HepG2 (cell line): ENCODE results near the gene DNAJC1. TPM values are rescaled to one million over a fixed set of nuclear protein-coding genes. Genes with fewer than 3 reads are reported as not detected.

ENCODE experiments used
- ATF7 ChIP-seq, 2 experiments: fragments of 450-650 bp in 1 of 2; sonication (generic) in 1 of 2; formaldehyde crosslinking in 1 of 2; IDR thresholded peaks; 2 replicates each; pipeline versions ENCODE4 v1.4.0 to v1.6.1; 2016 to 2020; ENCODE audit warnings: antibody characterized with exemption in 1 of 2, mild to moderate bottlenecking in 1 of 2, missing genetic modification reagents in 1 of 2
- BHLHE40 ChIP-seq: IDR thresholded peaks from 2 replicates; pipeline ENCODE4 v1.6.1; 2011; ENCODE audit warnings: low read length, improper control_type of control experiment
- BRD4 ChIP-seq: sonication (generic); formaldehyde crosslinking; IDR thresholded peaks from 2 replicates; pipeline ENCODE4 v1.4.0; 2020; ENCODE audit warnings: missing genetic modification reagents
- CENPT ChIP-seq: sonication (generic); formaldehyde crosslinking; IDR thresholded peaks from 2 replicates; pipeline ENCODE4 v1.8.0; 2022; ENCODE audit warnings: low read depth, mild to moderate bottlenecking, moderate library complexity, missing genetic modification reagents
- ESRRA ChIP-seq: sonication (generic); formaldehyde crosslinking; IDR thresholded peaks from 2 replicates; pipeline ENCODE4 v1.5.1; 2020; ENCODE audit warnings: mild to moderate bottlenecking, low read depth, missing genetic modification reagents
- HDAC6 ChIP-seq: fragments of 200-600 bp; sonication (generic); IDR thresholded peaks from 2 replicates; pipeline ENCODE4 v1.7.0; 2017; ENCODE audit warnings: mild to moderate bottlenecking, antibody characterized with exemption, low read length, low read depth
- JDP2 ChIP-seq: sonication (generic); formaldehyde crosslinking; IDR thresholded peaks from 2 replicates; pipeline ENCODE4 v1.8.1; 2022; ENCODE audit warnings: missing genetic modification reagents, borderline replicate concordance
- MATR3 ChIP-seq: sonication (generic); formaldehyde crosslinking; IDR thresholded peaks from 2 replicates; pipeline ENCODE4 v1.4.0; 2020; ENCODE audit warnings: missing genetic modification reagents
- PHF8 ChIP-seq: sonication (generic); formaldehyde crosslinking; IDR thresholded peaks from 2 replicates; pipeline ENCODE4 v1.5.0; 2020; ENCODE audit warnings: missing genetic modification reagents
- RARA ChIP-seq: IDR thresholded peaks from 2 replicates; pipeline ENCODE4 v1.6.1; 2016; ENCODE audit warnings: missing genetic modification reagents, missing compliant biosample characterization
- RFX3 ChIP-seq: IDR thresholded peaks from 2 replicates; pipeline ENCODE4 v1.6.1; 2016; ENCODE audit warnings: missing biosample characterization, missing genetic modification reagents
- RFX5 ChIP-seq: IDR thresholded peaks from 2 replicates; pipeline ENCODE4 v1.6.1; 2011; ENCODE audit warnings: low read depth, low read length, improper control_type of control experiment
- SIX4 ChIP-seq: sonication (generic); formaldehyde crosslinking; IDR thresholded peaks from 2 replicates; pipeline ENCODE4 v1.4.0; 2020; ENCODE audit warnings: missing genetic modification reagents
- SOX6 ChIP-seq, 2 experiments: fragments of 450-650 bp in 1 of 2; sonication (generic) in 1 of 2; formaldehyde crosslinking in 1 of 2; IDR thresholded peaks; 2 replicates each; pipeline versions ENCODE4 v1.4.0 to v1.6.1; 2017 to 2020; ENCODE audit warnings: antibody characterized with exemption in 1 of 2, mild to moderate bottlenecking in 1 of 2, missing genetic modification reagents in 1 of 2
- TERF1 ChIP-seq: sonication (generic); formaldehyde crosslinking; IDR thresholded peaks from 2 replicates; pipeline ENCODE4 v1.8.0; 2022; ENCODE audit warnings: mild to moderate bottlenecking, missing genetic modification reagents, moderate library complexity
- TFDP1 ChIP-seq: IDR thresholded peaks from 2 replicates; pipeline ENCODE4 v1.6.1; 2016; ENCODE audit warnings: missing compliant biosample characterization, missing genetic modification reagents, borderline replicate concordance
- ZFX ChIP-seq: sonication (generic); formaldehyde crosslinking; IDR thresholded peaks from 2 replicates; pipeline ENCODE4 v1.4.0; 2020; ENCODE audit warnings: mild to moderate bottlenecking, low read depth, missing genetic modification reagents, moderate library complexity
- ZFY ChIP-seq: sonication (generic); formaldehyde crosslinking; IDR thresholded peaks from 2 replicates; pipeline ENCODE4 v1.4.0; 2020; ENCODE audit warnings: missing genetic modification reagents
- ZNF3 ChIP-seq: IDR thresholded peaks from 2 replicates; pipeline ENCODE4 v1.7.0; 2017; ENCODE audit warnings: inconsistent platforms
- ZNF720 ChIP-seq: sonication (generic); formaldehyde crosslinking; IDR thresholded peaks from 2 replicates; pipeline ENCODE4 v1.4.0; 2020; ENCODE audit warnings: missing genetic modification reagents
- ZNF737 ChIP-seq: sonication (generic); formaldehyde crosslinking; IDR thresholded peaks from 2 replicates; pipeline ENCODE4 v1.5.0; 2020; ENCODE audit warnings: missing genetic modification reagents, mild to moderate bottlenecking, borderline replicate concordance
- ZNF790 ChIP-seq: sonication (generic); formaldehyde crosslinking; IDR thresholded peaks from 2 replicates; pipeline ENCODE4 v1.8.0; 2022; ENCODE audit warnings: missing genetic modification reagents, mild to moderate bottlenecking, borderline replicate concordance
- ZSCAN30 ChIP-seq: sonication (generic); formaldehyde crosslinking; IDR thresholded peaks from 2 replicates; pipeline ENCODE4 v1.5.0; 2020; ENCODE audit warnings: mild to moderate bottlenecking, missing genetic modification reagents
- polyA plus RNA-seq, 8 experiments: library from polyadenylated mRNA; depleted of rRNA in 3 of 8; stranded (reverse) in 7 of 8; unstranded in 1 of 8; fragments of >200 nt; fragmentation: Illumina TruSeq in 4 of 8; extraction: Trizol in 4 of 8; gene quantifications; 2 replicates each; pipeline versions ENCODE4 v1.2.1 to v1.2.3, GENCODE V29; 2011 to 2016; ENCODE audit warnings: low read depth in 4 of 8, missing spikeins in 1 of 8, mixed read lengths in 1 of 8; ENCODE audit not compliant: insufficient read depth in 1 of 8
- total RNA-seq, 5 experiments: library from RNA; depleted of rRNA; stranded (reverse); fragments of >200 nt; fragmentation: Illumina TruSeq; extraction: Trizol; gene quantifications; 2 replicates each; pipeline ENCODE4 v1.2.3, GENCODE V29; 2016; ENCODE audit warnings: low read depth in 1 of 5
- TF ChIP-seq, protein P1 (sequence below): IDR thresholded peaks from 2 replicates; pipeline ENCODE4 v1.6.1; 2016
- TF ChIP-seq, protein P2 (sequence below): sonication (generic); formaldehyde crosslinking; IDR thresholded peaks from 2 replicates; pipeline ENCODE4 v1.4.0; 2020; ENCODE audit warnings: missing genetic modification reagents, borderline replicate concordance
- TF ChIP-seq, protein P3 (sequence below), 2 experiments: fragments of 450-650 bp in 1 of 2; sonication (generic) in 1 of 2; formaldehyde crosslinking; IDR thresholded peaks; 2 replicates each; pipeline versions ENCODE4 v1.5.0 to v1.8.0; 2020 to 2022; ENCODE audit warnings: mild to moderate bottlenecking in 1 of 2, missing genetic modification reagents in 1 of 2

Gene DNAJC1
- total and polyA plus RNA-seq, 2 of the 13 experiments (the other 11 are each of a cell fraction or from before 2014, with no cell fraction given) = 9.9 to 16.6 TPM

- TF ChIP-seq RARA (0 out of 2 replicates have a peak, but pooled peaks have one; percentile 15), ZFX (CRISPR knock-in tag) (peak; percentile 92), ZFY (CRISPR knock-in tag) (peak; percentile 93), TFDP1 (CRISPR knock-in tag) (peak; percentile 33; the same call in 1 of the 2 replicates), JDP2 (CRISPR knock-in tag) (no peak), BRD4 (CRISPR knock-in tag) (no peak), ATF7 (IDR thresholded peaks at IDR 0.05) (0 out of 2 replicates have a peak, but pooled peaks have one; percentile 38), ATF7 (CRISPR knock-in tag; IDR thresholded peaks at IDR 0.05) (no peak), SOX6 (IDR thresholded peaks at IDR 0.05) (no peak), SOX6 (CRISPR knock-in tag; IDR thresholded peaks at IDR 0.05) (peak; percentile 56), SIX4 (CRISPR knock-in tag) (no peak), BHLHE40 (peak; percentile 36; the same call in 1 of the 2 replicates), PHF8 (CRISPR knock-in tag) (peak; percentile 69), ZSCAN30 (CRISPR knock-in tag) (no peak), ESRRA (CRISPR knock-in tag) (peak; percentile 66; the same call in 1 of the 2 replicates), ZNF3 (CRISPR knock-in tag) (no peak), RFX5 (peak; percentile 99), RFX3 (CRISPR knock-in tag) (peak; percentile 94), ZNF790 (CRISPR knock-in tag) (peak; percentile 40; the same call in 1 of the 2 replicates), CENPT (CRISPR knock-in tag) (no peak), ZNF720 (CRISPR knock-in tag) (no peak), ZNF737 (CRISPR knock-in tag) (no peak), HDAC6 (no peak), MATR3 (CRISPR knock-in tag) (no peak), TERF1 (no peak)
- TF ChIP-seq, protein P1, sequence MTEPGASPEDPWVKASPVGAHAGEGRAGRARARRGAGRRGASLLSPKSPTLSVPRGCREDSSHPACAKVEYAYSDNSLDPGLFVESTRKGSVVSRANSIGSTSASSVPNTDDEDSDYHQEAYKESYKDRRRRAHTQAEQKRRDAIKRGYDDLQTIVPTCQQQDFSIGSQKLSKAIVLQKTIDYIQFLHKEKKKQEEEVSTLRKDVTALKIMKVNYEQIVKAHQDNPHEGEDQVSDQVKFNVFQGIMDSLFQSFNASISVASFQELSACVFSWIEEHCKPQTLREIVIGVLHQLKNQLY (CRISPR knock-in tag) = no peak
- TF ChIP-seq, protein P2, sequence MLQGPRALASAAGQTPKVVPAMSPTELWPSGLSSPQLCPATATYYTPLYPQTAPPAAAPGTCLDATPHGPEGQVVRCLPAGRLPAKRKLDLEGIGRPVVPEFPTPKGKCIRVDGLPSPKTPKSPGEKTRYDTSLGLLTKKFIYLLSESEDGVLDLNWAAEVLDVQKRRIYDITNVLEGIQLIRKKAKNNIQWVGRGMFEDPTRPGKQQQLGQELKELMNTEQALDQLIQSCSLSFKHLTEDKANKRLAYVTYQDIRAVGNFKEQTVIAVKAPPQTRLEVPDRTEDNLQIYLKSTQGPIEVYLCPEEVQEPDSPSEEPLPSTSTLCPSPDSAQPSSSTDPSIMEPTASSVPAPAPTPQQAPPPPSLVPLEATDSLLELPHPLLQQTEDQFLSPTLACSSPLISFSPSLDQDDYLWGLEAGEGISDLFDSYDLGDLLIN (CRISPR knock-in tag) = no peak
- TF ChIP-seq, protein P3, sequence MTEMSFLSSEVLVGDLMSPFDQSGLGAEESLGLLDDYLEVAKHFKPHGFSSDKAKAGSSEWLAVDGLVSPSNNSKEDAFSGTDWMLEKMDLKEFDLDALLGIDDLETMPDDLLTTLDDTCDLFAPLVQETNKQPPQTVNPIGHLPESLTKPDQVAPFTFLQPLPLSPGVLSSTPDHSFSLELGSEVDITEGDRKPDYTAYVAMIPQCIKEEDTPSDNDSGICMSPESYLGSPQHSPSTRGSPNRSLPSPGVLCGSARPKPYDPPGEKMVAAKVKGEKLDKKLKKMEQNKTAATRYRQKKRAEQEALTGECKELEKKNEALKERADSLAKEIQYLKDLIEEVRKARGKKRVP (CRISPR knock-in tag; IDR thresholded peaks at IDR 0.05) = no peak
These were observed at the start of gene DNAJC1 (continued) for GRCh38 chr10:22003177-22003963.
